Stimulated activated memory B cell treated with anti-CD40 and anti-IgM and Interleukin-4, amounts not matched to agents 10 μg/mL and 1 μg/mL and 100 μg/mL, for 72 hours (primary cell): ENCODE data around the gene ASAP3.
"Not testable (repeated sequence)": the region's sequence is repeated elsewhere in the genome, so short reads cannot be mapped to it uniquely, and the experiment has no call there.

Experiments
- ATAC-seq: fragments of 150-1000 bp; cut with Tn5 transposase; 2 replicates; pipeline ENCODE4 v1.10.0; 2021
- H3K27ac Mint-ChIP-seq: one replicate; pipeline ENCODE4 v1.8.0; 2022; ENCODE audit warnings: mild to moderate bottlenecking, mixed read lengths
- H3K27me3 Mint-ChIP-seq: one replicate; pipeline ENCODE4 v1.8.0; 2022; ENCODE audit warnings: mixed read lengths
- H3K36me3 Mint-ChIP-seq: one replicate; pipeline ENCODE4 v1.8.0; 2022; ENCODE audit warnings: mixed read lengths
- H3K4me1 Mint-ChIP-seq: one replicate; pipeline ENCODE4 v1.8.0; 2022; ENCODE audit warnings: mixed read lengths
- H3K4me3 Mint-ChIP-seq: one replicate; pipeline ENCODE4 v1.8.0; 2022; ENCODE audit warnings: mild to moderate bottlenecking, moderate library complexity, mixed read lengths
- H3K9me3 Mint-ChIP-seq: one replicate; pipeline ENCODE4 v1.8.0; 2022; ENCODE audit warnings: mixed read lengths

Gene ASAP3

DNA sequence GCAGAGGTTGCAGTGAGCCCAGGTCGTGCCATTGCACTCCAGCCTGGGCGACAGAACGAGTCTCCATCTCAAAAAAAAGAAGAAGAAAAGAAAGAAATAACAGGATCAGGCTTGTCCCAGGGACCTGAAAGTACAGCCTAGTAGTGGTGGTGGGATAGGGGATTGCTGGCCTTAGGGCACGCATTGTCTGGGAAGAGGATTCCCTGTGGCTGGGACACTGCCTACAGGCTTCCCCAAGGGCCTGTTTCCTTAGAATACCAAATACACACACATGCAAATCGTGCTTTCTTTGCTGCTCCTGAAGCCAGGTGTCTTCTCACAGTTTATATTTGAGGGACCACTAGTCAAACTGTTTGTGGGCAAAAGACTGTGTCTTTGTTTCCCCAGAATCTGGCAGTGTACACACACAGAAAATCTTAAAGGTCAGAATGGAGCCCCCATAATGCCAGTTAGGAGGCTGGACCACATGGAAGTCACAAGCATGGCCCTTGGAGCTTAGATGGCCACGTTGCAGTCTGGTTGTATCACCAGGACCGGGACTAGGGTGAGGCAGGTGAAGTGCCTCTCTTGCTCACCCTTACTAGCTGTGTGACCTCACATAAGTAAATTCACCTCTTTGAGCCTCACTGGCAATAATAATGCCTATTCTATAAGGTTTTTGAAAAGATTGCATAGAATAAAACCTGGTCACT lies 12.7 kb upstream of the ASAP3 start:
- no peaks in the 10 kb centered on the region for H3K9me3 Mint-ChIP-seq
- H3K4me1 Mint-ChIP-seq: peaks cover 15% of the 10 kb centered on the region
- no peak overlapping the region for H3K4me3 Mint-ChIP-seq
- peaks cover 11% of the 10 kb centered on the region for H3K27me3 Mint-ChIP-seq
- no peaks in the 10 kb centered on the region for H3K36me3 Mint-ChIP-seq
- ATAC-seq: no peak
- H3K27ac Mint-ChIP-seq: no peak overlapping the region

- H3K4me1 Mint-ChIP-seq, H3K27ac Mint-ChIP-seq, H3K36me3 Mint-ChIP-seq, H3K4me3 Mint-ChIP-seq, ATAC-seq, H3K9me3 Mint-ChIP-seq: not testable (repeated sequence)
- peaks cover 23% of the 10 kb centered on the region for H3K27me3 Mint-ChIP-seq
Observed at GRCh38 chr1:23494836-23495235, 10.9 kb upstream of the ASAP3 start.

DNA sequence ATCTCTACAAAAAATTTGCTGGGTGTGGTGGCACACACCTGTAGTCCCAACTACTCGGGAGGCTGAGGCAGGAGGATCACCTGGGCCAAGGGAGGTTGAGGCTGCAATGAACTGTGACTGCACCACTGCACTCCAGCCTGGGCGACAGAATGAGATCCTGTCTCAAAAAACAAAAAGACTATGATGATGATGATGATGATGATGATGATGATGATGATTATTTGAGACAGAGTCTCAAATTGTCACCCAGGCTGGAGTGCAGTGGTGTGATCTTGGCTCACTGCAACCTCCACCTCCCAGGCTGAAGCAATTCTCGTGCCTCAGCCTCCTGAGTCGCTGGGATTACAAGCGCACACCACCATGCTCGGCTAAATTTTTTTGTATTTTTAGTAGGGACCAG lies 8.8 kb upstream of the ASAP3 start:
- H3K4me3 Mint-ChIP-seq, H3K36me3 Mint-ChIP-seq, H3K9me3 Mint-ChIP-seq, ATAC-seq, H3K27ac Mint-ChIP-seq, H3K4me1 Mint-ChIP-seq: not testable (repeated sequence)
- peaks cover 23% of the 10 kb centered on the region for H3K27me3 Mint-ChIP-seq

GRCh38 chr1:23492132-23492720 lies 8.2 kb upstream of the ASAP3 start:
- no peaks in the 10 kb centered on the region for H3K36me3 Mint-ChIP-seq
- no peak overlapping the region for H3K27ac Mint-ChIP-seq
- H3K4me3 Mint-ChIP-seq: no peak overlapping the region
- peaks cover 23% of the 10 kb centered on the region for H3K27me3 Mint-ChIP-seq
- H3K9me3 Mint-ChIP-seq: no peaks in the 10 kb centered on the region
- H3K4me1 Mint-ChIP-seq: peaks cover 1% of the 10 kb centered on the region
- no peak for ATAC-seq

DNA sequence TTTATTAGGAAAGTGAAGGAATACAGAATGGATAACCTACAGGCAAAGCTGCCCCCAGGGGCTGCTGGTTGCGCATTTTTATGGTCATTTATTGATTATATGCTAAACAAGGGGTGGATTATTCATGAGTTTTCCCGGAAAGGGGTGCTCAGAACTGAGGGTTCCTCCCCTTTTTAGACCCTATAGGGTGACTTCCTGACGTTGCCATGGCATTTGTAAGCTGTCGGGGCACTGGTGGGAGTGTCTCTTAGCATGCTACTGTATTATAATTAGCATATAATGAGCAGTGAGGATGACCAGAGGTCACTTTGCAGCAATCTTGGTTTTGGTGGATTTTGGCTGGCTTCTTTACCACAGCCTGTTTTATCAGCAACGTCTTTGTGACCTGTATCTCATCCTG lies 5.9 kb upstream of the ASAP3 start:
- no peak for ATAC-seq
- Mint-ChIP-seq H3K27me3 (peaks cover 23% of the 10 kb centered on the region), H3K9me3 (no peaks in the 10 kb centered on the region), H3K4me3 (no peak overlapping the region), H3K36me3 (no peaks in the 10 kb centered on the region), H3K27ac (no peak overlapping the region), H3K4me1 (peaks cover 1% of the 10 kb centered on the region)

DNA sequence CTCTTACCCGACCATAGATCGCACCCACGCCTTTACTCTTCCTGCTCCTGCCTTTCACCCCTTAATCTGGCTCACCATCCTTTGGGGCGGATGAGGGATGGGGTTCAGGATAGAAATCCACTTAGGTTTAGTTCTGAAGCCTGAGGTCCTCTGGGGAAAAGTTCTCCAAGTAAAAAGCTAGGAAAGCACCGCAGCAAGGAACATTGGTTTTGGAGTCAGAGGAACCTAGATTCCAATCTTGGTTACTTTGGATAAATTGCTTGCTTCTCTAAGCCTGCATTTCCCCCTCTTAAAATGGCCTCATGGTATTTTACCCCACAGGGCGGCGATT lies 988 bp upstream of the ASAP3 start:
- ATAC-seq: no peak
- Mint-ChIP-seq H3K27me3 (peaks cover 9% of the 10 kb centered on the region), H3K4me3 (peak overlapping the region; percentile 90), H3K4me1 (peaks cover 28% of the 10 kb centered on the region), H3K9me3 (no peaks in the 10 kb centered on the region), H3K36me3 (no peaks in the 10 kb centered on the region), H3K27ac (peak overlapping the region; percentile 59)

DNA sequence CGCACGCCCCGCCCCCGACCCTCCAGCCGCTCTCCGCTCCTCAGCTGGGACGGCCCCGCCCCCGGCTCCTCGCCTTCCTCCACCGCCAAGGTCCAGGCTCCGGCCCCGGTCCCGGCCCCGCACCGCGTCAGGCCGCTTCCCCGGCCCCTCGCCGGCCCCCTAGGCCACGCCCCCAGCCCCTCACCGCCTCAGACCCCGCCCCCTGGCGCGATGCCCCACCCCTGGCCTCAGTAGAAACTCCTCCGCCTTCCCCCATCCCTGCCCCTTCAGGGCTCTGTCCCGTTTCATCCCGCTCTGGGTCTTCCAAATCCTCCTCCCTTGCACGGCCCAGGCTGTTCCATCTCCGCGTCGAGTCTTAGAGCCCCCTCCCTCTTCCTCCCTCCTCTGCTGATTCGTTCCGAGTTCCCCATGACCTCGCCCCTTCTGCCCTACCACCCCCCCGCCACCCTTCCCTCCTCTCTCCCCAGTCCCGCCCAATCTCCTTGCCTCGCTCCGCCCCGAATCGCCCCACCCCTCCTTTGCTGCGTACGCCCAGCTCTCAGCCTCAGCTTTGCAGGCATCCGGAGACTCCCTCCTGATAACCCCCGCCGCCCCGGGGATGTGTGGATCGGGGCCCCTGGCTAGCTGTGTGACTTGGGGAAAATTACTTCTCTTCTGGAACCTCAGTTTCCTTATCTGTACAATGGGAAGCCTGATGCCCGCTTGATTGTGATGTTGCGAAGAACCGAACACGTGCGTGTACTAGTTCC lies 448 bp upstream of the ASAP3 start:
- peak; percentile 92 for ATAC-seq
- peaks cover 9% of the 10 kb centered on the region for H3K27me3 Mint-ChIP-seq
- H3K27ac Mint-ChIP-seq: peak overlapping the region; percentile 59
- no peaks in the 10 kb centered on the region for H3K9me3 Mint-ChIP-seq
- H3K36me3 Mint-ChIP-seq: no peaks in the 10 kb centered on the region
- peaks cover 28% of the 10 kb centered on the region for H3K4me1 Mint-ChIP-seq
- H3K4me3 Mint-ChIP-seq: peak overlapping the region; percentile 90

DNA sequence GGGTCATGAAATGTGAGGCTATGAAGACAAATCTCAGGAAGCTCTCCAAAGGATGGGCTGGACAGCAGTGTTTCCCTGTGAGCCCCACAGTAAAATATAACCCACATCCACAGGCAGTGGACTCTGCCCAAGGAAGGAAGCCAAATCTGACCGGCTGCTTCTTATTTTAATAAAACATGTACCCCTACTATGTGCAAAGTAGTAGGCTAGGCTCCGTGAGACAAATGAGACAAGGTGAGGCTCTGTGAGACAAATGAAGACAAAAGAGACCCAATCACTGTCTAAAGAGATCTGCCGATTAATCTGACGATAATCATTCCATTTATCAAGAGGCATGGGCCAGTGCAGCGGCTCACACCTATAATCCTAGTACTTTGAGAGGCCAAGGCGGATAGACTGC lies 2.1 kb downstream of the ASAP3 start:
- Mint-ChIP-seq H3K4me1 (peaks cover 28% of the 10 kb centered on the region), H3K27me3 (peaks cover 10% of the 10 kb centered on the region), H3K36me3 (no peaks in the 10 kb centered on the region), H3K4me3 (no peak overlapping the region), H3K9me3 (no peaks in the 10 kb centered on the region), H3K27ac (no peak overlapping the region)
- ATAC-seq: no peak

DNA sequence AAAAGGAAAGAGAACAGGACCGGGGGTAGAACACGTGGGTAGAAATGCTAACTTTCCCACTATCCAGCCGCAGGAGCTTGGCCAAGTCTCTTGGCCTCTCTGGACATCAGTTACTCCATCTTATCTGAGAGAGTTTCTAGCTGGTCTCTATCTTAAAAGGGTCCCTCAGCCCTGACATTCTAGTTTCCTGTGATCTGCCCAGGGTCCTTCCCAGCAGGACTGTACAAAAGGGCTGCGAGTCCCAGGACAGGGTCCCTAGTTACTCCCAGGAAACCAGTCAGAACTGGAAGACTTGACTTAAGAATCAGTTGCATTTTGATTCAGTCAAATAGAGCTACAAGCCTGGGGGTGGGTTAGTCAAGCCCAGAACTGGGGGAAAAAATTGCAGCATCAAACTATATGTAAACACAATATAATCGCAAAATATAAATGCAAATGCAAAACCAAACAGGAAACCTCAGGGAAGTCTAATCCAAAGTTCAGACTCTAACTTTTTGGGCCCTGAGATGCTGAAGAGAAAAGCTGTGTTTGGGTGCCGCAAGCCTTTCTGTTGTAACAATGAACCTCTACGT lies 2.9 kb downstream of the ASAP3 start:
- H3K27ac Mint-ChIP-seq: no peak overlapping the region
- peaks cover 18% of the 10 kb centered on the region for H3K27me3 Mint-ChIP-seq
- no peaks in the 10 kb centered on the region for H3K36me3 Mint-ChIP-seq
- H3K4me1 Mint-ChIP-seq: peaks cover 28% of the 10 kb centered on the region
- no peak for ATAC-seq
- H3K4me3 Mint-ChIP-seq: no peak overlapping the region
- H3K9me3 Mint-ChIP-seq: no peaks in the 10 kb centered on the region

DNA sequence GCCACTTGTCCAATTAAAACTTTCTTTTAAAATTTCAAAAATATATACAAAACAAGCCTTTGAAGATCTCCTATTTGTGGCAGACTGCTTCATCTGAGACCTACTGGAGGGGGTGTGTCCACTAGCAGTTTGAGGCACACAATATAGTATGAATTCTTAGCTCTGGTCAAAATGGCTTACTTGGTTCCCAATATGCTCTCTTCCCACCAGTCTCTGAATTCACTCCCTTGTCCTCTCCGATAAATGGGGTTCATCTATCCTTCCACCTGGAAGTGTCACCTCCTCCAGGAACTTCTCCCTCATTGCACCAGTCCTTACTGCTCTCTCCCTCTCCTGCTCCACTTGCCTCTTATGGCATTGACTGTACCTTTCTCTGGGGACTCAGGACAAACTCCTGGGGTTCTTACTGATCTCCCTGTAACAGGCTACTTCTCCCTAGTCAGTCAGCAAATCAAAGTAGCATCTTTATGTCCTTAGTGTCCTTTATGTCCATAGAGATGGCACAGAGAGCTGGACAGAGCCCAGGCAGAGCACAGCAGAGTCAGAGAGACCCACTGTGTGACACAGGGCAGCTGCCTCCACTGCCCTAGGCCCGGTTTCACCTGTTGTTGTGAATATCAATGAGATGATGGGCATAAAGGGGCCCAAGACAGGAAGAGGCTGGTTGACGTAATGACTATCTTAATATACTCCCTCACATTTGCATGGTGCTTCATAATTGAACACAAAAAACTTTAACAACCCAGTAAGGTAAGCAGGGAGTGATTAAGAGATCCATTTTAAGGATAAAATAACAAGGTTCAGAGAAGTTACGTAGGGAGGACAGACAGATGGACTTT lies 3.6 kb downstream of the ASAP3 start:
- peaks cover 28% of the 10 kb centered on the region for H3K4me1 Mint-ChIP-seq
- no peak overlapping the region for H3K27ac Mint-ChIP-seq
- H3K36me3 Mint-ChIP-seq: no peaks in the 10 kb centered on the region
- no peak for ATAC-seq
- H3K4me3 Mint-ChIP-seq: no peak overlapping the region
- H3K27me3 Mint-ChIP-seq: peaks cover 20% of the 10 kb centered on the region
- H3K9me3 Mint-ChIP-seq: no peaks in the 10 kb centered on the region

GRCh38 chr1:23479666-23479941 lies 4.4 kb downstream of the ASAP3 start:
- Mint-ChIP-seq H3K9me3 (no peaks in the 10 kb centered on the region), H3K27ac (no peak overlapping the region), H3K4me3 (no peak overlapping the region), H3K27me3 (peaks cover 20% of the 10 kb centered on the region), H3K36me3 (no peaks in the 10 kb centered on the region), H3K4me1 (peaks cover 24% of the 10 kb centered on the region)
- no peak for ATAC-seq

- H3K27ac Mint-ChIP-seq: no peak overlapping the region
- no peak for ATAC-seq
Observed at GRCh38 chr1:23478896-23479665, 4.9 kb downstream of the ASAP3 start.

GRCh38 chr1:23477359-23478144 lies 6.4 kb downstream of the ASAP3 start:
- Mint-ChIP-seq H3K4me3 (no peak overlapping the region), H3K36me3 (no peaks in the 10 kb centered on the region), H3K4me1 (peaks cover 12% of the 10 kb centered on the region), H3K9me3 (no peaks in the 10 kb centered on the region), H3K27ac (no peak overlapping the region), H3K27me3 (peaks cover 11% of the 10 kb centered on the region)
- no peak for ATAC-seq

More at GRCh38 chr1:23478896-23479665, 4.9 kb downstream of the ASAP3 start:
- Mint-ChIP-seq H3K4me1 (peaks cover 21% of the 10 kb centered on the region), H3K36me3 (no peaks in the 10 kb centered on the region), H3K9me3 (no peaks in the 10 kb centered on the region), H3K27me3 (peaks cover 20% of the 10 kb centered on the region), H3K4me3 (no peak overlapping the region)

DNA sequence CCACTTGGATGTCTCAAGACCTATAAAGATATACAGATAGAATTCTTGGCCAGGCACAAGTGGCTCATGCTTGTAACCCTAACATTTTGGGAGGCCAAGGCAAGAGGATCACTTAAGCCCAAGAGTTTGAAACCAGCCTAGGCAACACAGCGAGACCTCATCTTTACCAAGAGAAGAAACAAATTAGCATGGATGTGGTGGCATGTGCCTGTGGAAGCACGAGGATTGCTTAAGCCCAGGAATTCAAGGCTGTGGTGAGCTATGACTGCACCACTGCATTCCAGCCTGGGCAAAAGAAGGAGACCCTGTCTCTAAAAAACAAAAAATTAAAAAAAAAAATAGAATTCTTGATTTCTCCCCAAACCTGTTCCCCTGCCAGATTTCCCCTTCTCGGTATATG lies 8.3 kb downstream of the ASAP3 start:
- Mint-ChIP-seq H3K27me3 (peaks cover 11% of the 10 kb centered on the region), H3K9me3 (no peaks in the 10 kb centered on the region), H3K4me1 (peaks cover 6% of the 10 kb centered on the region)

More for the DNA sequence above, 8.3 kb downstream of the ASAP3 start:
- Mint-ChIP-seq H3K4me3 (no peak overlapping the region), H3K36me3 (no peaks in the 10 kb centered on the region), H3K27ac (no peak overlapping the region)
- no peak for ATAC-seq
